NCI-H82 treated with DMSO at 0.1 percent for 48 hours (cell line): ENCODE results near the gene PLD2.
"Not testable (repeated sequence)": the region's sequence is repeated elsewhere in the genome, so short reads cannot be mapped to it uniquely, and the experiment has no call there.

Experiments used
- DNase-seq: peaks from one replicate; lab custom pipeline; 2025; ENCODE audit not compliant: unreplicated experiment; lab: John Stamatoyannopoulos, UW

The PLD2 gene

GRCh38 chr17:4789951-4790704, 16.8 kb upstream of the PLD2 start:
- peak; percentile 66 for DNase-seq

GRCh38 chr17:4790705-4791088, 16.3 kb upstream of the PLD2 start:
- DNase-seq: no peak

GRCh38 chr17:4795168-4795567, 11.8 kb upstream of the PLD2 start:
- DNase-seq: no peak

- no peak for DNase-seq
Measured at GRCh38 chr17:4796552-4796920, 10.4 kb upstream of the PLD2 start.

- DNase-seq: no peak
Measured at GRCh38 chr17:4800462-4801196, 6.3 kb upstream of the PLD2 start.

GRCh38 chr17:4802228-4802627, 4.7 kb upstream of the PLD2 start, which contains the start of gene C17orf114:
C17orf114 (minus strand) TSS chr17:4802328.
- no peak for DNase-seq

GRCh38 chr17:4806456-4806776, 536 bp upstream of the PLD2 start:
- DNase-seq: no peak

GRCh38 chr17:4807605-4808377, 839 bp downstream of the PLD2 start:
- no peak for DNase-seq

GRCh38 chr17:4808378-4808767, 1.4 kb downstream of the PLD2 start:
- no peak for DNase-seq

- no peak for DNase-seq
Measured at GRCh38 chr17:4810696-4811290, 3.8 kb downstream of the PLD2 start.

- DNase-seq: no peak
Measured at GRCh38 chr17:4811471-4811870, 4.5 kb downstream of the PLD2 start.

GRCh38 chr17:4812690-4813089, 5.7 kb downstream of the PLD2 start:
- DNase-seq: no peak

GRCh38 chr17:4815043-4815675, 8.2 kb downstream of the PLD2 start:
- no peak for DNase-seq

- DNase-seq: no peak
Measured at GRCh38 chr17:4816826-4817225, 9.9 kb downstream of the PLD2 start.

- no peak for DNase-seq
Measured at GRCh38 chr17:4818276-4818675, 11.3 kb downstream of the PLD2 start.

- no peak for DNase-seq
Measured at GRCh38 chr17:4822835-4823234, 15.9 kb downstream of the PLD2 start.

GRCh38 chr17:4823373-4824089, 16.6 kb downstream of the PLD2 start:
- DNase-seq: no peak

- DNase-seq: no peak
Measured at GRCh38 chr17:4827399-4827798, 20.4 kb downstream of the PLD2 start.

GRCh38 chr17:4832829-4833177, 25.9 kb downstream of the PLD2 start:
- not testable (repeated sequence) for DNase-seq

GRCh38 chr17:4833178-4833940, 26.4 kb downstream of the PLD2 start, which contains the start of gene MINK1:
MINK1 (plus strand) TSS chr17:4833340; CDS start chr17:4833584, 244 bp downstream.
- peak; percentile 73 for DNase-seq
